ENCODE measurements around the gene SLC14A1. TPM values are rescaled to one million over a fixed set of nuclear protein-coding genes. Genes with fewer than 3 reads are reported as not detected.

SLC14A1 gene
- polyA plus RNA-seq, 1 donor (not counting 4 experiments of a cell fraction or from before 2014, with no cell fraction given), result not detected

DNA sequence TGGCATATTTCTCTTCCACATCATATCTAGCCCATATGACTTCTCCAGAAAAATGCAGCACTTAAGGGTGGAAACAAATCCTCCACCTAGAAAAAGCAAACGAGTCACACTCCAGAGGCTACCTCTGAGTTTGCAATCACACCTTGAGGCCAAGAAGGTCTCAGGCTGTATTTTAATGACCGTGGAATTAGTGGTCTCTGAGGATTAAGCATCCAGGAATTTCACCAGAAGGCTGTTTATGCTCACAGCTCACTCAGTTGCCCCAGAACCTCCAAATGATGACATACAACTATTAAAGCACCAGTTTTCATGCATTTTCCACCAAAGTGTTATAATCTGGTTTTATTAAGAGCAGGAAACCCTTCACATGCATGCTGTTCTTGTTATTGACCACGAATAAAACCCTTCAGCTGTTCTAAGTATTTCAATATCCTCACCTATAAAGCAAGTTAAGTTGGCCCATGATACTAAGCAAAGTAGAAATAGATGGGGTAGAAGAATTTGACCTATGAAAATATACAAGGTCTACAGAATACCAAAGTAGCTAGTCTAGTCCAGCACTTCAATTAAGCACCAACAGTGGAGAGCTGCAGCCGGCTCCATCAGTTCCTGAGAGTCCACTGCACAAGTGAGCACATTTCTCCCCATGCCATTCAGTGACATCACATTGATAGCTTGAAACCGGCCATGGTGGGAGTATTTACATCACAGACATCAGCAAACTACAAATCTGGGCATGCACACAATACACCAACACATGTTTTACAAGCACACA lies 39.5 kb upstream of the SLC14A1 start:
- TF ChIP-seq CTCF (optimal IDR thresholded peaks at IDR 0.05 in 1 of 3, IDR thresholded peaks at IDR 0.05 in 1 of 3, conservative IDR thresholded peaks at IDR 0.05 in 1 of 3; ENCODE audit: extremely low read depth in 1 of 3, insufficient read depth in 2 of 3, low read length in 3 of 3) (no peak), EZH2 (IDR thresholded peaks at IDR 0.05; ENCODE audit: low read length) (no peak)
- no peak overlapping the region for H3K4me3 ChIP-seq (ENCODE audit: control insufficient read depth in 2 of 3, extremely low read depth in 1 of 3, insufficient read depth in 2 of 3, low read depth in 1 of 3, low read length in 3 of 3)
- FAIRE-seq, result peak; percentile 17
- no peak for DNase-seq (ENCODE audit: low read depth, low spot score)
- no peak overlapping the region for H3K4me2 ChIP-seq (ENCODE audit: control insufficient read depth, extremely low read depth, insufficient read depth, low read depth, low read length)
- H2AFZ ChIP-seq (ENCODE audit: control insufficient read depth, low read length), result no peak overlapping the region
- H3K79me2 ChIP-seq (ENCODE audit: control insufficient read depth, insufficient read depth, low read length), result no peaks in the 10 kb centered on the region
- dilution Hi-C loops (cut with MboI; ENCODE audit: extremely low pct_ligation_motif_present, low sequenced_read_pairs), result no loop called here
- no peaks in the 10 kb centered on the region for H3K9me3 ChIP-seq (ENCODE audit: control insufficient read depth, low read depth, low read length)
- no peaks in the 10 kb centered on the region for H3K4me1 ChIP-seq (ENCODE audit: control insufficient read depth, extremely low read depth, insufficient read depth, low read length)
- H3K27ac ChIP-seq (ENCODE audit: control insufficient read depth, insufficient read depth, low read length), result no peak overlapping the region
- no peaks in the 10 kb centered on the region for H4K20me1 ChIP-seq (ENCODE audit: control insufficient read depth, extremely low read depth, insufficient read depth, low read length)
- H3K36me3 ChIP-seq (ENCODE audit: control insufficient read depth in 2 of 2, extremely low read depth in 1 of 2, insufficient read depth in 2 of 2, low read length in 2 of 2), result no peaks in the 10 kb centered on the region
- H3K27me3 ChIP-seq (ENCODE audit: control insufficient read depth, extremely low read depth, insufficient read depth, low read length), result no peaks in the 10 kb centered on the region
- no peaks in the 10 kb centered on the region for H3K9me1 ChIP-seq (ENCODE audit: control insufficient read depth, extremely low read depth, insufficient read depth, low read length)
- no peak overlapping the region for H3K9ac ChIP-seq (ENCODE audit: control insufficient read depth, extremely low read depth, insufficient read depth, low read length)

DNA sequence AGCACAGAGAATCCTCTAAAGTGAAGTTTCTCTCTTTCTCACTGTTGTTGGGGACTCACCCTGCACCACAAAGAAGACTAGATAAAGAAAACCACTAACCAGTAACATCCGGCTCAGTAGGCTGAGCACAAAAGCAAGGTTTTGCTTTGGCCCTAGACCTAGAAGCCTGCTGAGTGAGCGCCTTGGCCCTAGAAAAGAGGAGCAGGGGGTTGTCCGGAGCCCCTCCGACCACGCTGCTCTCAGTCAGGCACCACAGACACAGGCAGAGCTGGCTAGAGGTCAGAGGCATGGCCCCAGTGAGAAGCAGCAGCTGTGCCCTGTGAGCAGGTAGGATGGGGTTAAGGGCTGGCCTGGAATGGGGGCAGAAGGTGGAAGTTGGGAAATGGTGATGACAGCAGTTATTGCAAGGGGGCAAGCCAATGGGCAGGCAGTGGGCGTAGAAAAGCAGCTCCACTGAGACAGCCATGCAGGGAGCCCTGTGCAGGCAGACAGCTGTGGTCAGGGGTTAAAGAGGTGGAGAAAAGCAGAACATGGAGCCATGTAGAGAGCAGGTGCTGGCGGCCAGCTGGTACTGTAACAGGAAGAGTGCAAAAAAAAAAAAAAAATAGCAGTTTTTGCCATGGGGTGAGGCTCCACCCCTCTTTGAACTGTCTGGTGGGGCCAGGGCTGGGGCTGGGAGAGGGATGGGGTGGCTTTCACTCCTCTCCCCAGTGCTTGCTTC lies 36.9 kb upstream of the SLC14A1 start:
- Histone ChIP-seq H3K9ac (ENCODE audit: control insufficient read depth, extremely low read depth, insufficient read depth, low read length) (no peak overlapping the region), H2AFZ (ENCODE audit: control insufficient read depth, low read length) (no peak overlapping the region), H3K4me2 (ENCODE audit: control insufficient read depth, extremely low read depth, insufficient read depth, low read depth, low read length) (no peak overlapping the region), H3K4me1 (ENCODE audit: control insufficient read depth, extremely low read depth, insufficient read depth, low read length) (no peaks in the 10 kb centered on the region), H4K20me1 (ENCODE audit: control insufficient read depth, extremely low read depth, insufficient read depth, low read length) (no peaks in the 10 kb centered on the region), H3K27me3 (ENCODE audit: control insufficient read depth, extremely low read depth, insufficient read depth, low read length) (no peaks in the 10 kb centered on the region), H3K27ac (ENCODE audit: control insufficient read depth, insufficient read depth, low read length) (no peak overlapping the region), H3K36me3 (ENCODE audit: control insufficient read depth in 2 of 2, extremely low read depth in 1 of 2, insufficient read depth in 2 of 2, low read length in 2 of 2) (no peaks in the 10 kb centered on the region), H3K9me1 (ENCODE audit: control insufficient read depth, extremely low read depth, insufficient read depth, low read length) (no peaks in the 10 kb centered on the region), H3K4me3 (ENCODE audit: control insufficient read depth in 2 of 3, extremely low read depth in 1 of 3, insufficient read depth in 2 of 3, low read depth in 1 of 3, low read length in 3 of 3) (no peak overlapping the region), H3K79me2 (ENCODE audit: control insufficient read depth, insufficient read depth, low read length) (no peaks in the 10 kb centered on the region), H3K9me3 (ENCODE audit: control insufficient read depth, low read depth, low read length) (no peaks in the 10 kb centered on the region)
- no peak for DNase-seq (ENCODE audit: low read depth, low spot score)
- FAIRE-seq, result no peak
- dilution Hi-C loops (cut with MboI; ENCODE audit: extremely low pct_ligation_motif_present, low sequenced_read_pairs), result no loop called here
- TF ChIP-seq CTCF (optimal IDR thresholded peaks at IDR 0.05 in 1 of 3, IDR thresholded peaks at IDR 0.05 in 1 of 3, conservative IDR thresholded peaks at IDR 0.05 in 1 of 3; ENCODE audit: extremely low read depth in 1 of 3, insufficient read depth in 2 of 3, low read length in 3 of 3), result no peak
- no peak for TF ChIP-seq EZH2 (IDR thresholded peaks at IDR 0.05; ENCODE audit: low read length)
